Measurements from ENCODE around the gene TFCP2L1.
"Not testable (repeated sequence)": the region's sequence is repeated elsewhere in the genome, so short reads cannot be mapped to it uniquely, and the experiment has no call there.

TFCP2L1 gene

DNA sequence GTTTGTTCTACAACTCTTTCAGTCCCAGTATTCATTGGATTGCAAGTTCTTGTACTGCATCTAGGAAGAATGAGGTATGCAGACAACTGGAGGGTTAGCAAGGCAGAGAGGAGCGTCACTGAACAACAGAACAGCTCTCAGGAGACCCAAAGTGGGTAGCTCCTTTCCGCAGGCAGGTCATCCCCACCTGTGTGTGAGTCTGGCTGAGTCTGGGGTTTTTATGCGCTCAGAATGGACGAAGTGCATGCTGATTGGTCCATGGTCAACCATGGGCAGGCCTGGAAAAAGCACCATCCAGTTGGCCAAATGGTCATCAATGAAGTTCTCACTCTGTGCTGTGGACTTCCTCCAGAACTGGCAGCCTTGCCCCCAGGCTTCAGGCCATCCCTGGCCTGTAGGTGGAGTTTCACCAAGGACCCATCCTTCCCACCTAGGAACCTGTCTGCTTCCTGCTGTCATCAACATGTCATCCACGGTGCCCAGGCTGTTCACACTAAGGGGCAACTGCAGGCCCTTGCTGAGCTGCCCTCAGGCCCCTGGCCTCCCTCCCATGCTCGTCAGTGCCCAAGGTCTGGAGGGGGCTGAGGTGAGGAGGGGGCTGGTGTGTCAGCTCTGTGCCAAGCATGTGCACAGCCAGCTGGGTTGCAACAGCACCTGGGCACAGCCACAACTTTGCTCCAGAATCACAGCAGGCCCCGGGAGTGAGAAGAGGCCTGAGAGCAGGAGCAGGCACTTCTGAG lies 11.1 kb upstream of the TFCP2L1 start:
- no peak for DNase-seq

DNA sequence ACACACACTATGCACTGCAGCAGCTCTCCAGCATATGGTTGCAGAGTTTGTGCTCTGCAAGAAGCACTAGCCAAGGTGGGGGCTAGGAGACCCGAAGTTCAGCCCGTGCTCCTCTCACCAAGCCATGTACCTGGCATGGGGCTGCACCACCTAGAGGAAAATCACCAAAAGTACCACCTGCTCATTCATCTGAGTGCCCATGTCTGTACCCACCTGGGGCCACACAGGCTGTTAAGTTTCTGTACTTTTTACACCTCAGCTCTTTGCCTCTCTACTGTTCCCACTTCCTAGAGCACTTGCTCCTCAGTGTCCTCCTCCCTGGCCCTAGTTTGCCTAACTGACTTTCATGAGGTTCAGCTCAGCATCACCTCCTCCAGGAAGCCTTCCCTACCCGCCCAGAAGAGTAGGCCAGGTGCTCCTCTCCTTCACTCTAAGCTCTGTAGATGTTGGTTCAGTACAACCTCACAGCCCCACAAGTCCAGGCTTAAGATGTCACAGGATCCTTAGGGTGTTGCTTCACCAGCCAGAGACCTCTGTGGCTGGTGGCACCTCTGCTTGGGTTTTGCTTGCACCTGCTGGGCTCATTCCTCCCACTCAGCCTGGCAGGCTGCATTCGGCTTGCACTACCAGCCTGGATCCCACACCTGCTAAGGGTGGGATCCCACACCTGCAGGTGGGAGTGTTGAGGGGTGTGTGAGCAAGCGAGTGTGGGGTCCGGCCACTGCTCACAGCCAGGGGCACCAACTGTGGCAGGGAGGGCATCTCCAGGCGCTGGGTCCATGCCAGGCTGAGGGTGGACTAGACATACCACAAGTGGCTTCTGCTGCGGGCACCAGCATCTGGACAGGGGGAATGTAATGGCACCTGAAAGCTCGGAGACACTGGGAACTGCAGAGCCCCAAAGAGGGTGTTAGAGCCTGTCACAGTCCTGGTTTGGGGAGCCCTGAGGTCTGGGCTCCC lies 10.2 kb upstream of the TFCP2L1 start:
- no peak for DNase-seq

DNA sequence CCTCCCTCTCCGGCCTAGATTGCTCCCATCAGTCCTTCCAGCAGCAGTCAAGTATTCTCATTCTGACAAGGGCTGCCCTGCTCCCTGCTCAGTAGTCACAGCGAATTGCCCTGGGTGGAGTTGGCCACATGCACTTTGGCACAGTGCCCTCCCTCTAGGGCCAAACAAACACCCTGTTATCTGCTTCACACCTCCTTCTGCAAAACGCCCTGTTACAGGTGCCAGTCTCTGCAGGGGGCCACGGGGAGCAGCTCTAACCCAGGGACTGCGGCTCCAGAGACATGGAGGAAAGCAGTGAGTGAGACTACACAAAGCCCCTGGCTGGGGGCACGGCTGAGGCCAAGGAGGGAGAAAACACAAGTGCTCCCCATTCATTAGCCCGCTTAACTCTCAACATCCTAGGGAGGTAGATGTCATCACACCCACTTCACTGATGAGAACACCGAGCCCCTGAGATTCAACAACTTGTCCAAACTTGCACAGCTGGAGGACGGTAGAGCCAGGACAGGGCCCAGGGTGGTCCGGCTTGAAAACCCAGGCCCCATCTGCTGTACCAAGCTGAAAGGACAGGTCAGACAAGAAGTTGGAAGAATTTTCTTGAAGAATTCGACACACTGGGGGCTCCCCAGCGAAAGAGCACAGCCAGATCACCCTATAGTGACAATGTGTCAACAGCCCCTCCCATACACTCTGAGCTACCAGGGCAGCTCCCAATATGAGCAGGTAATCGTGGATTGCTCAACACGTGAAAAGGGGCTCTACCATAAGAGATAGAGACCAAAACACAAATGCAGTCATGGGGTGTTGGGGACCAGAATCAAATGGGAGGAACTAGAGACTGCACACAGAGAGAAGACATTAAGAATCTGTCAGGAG lies 8.7 kb upstream of the TFCP2L1 start:
- DNase-seq, result no peak

DNA sequence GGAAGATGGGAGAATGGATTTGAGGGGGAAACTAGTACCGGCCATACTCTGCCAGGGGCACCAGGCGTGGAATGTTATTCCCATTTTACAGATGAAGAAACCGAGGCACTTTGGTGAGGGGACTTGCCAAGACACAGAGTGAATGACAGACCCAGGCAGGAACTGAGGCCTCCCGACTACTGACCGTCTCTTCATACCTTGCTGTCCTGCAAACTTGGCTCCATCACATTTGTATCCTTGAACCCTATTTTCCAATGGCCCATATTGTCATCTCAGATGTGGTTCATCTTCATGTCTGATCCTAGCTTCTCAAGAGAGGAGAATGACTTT lies 6.2 kb upstream of the TFCP2L1 start:
- DNase-seq, result no peak

DNA sequence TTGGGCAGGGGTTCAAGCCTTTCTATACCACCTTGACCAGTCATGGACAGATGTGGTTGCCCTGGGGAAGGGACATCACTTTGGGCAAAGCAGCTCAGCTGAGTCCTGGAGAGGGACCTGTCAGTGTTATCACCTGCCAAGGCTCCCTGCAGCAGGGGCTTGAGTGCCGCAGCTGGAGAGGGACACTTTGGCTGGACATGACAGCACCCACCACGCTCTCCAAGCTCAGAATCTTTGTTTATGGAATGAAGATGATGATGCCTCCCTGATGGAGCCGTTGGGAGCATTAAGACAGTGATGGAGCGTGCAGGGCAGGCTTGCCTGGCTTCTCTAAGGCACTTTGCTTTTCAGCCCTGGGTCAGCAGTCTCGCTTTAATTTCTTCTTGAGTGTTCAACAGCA lies 4.3 kb upstream of the TFCP2L1 start:
- DNase-seq, result no peak

DNA sequence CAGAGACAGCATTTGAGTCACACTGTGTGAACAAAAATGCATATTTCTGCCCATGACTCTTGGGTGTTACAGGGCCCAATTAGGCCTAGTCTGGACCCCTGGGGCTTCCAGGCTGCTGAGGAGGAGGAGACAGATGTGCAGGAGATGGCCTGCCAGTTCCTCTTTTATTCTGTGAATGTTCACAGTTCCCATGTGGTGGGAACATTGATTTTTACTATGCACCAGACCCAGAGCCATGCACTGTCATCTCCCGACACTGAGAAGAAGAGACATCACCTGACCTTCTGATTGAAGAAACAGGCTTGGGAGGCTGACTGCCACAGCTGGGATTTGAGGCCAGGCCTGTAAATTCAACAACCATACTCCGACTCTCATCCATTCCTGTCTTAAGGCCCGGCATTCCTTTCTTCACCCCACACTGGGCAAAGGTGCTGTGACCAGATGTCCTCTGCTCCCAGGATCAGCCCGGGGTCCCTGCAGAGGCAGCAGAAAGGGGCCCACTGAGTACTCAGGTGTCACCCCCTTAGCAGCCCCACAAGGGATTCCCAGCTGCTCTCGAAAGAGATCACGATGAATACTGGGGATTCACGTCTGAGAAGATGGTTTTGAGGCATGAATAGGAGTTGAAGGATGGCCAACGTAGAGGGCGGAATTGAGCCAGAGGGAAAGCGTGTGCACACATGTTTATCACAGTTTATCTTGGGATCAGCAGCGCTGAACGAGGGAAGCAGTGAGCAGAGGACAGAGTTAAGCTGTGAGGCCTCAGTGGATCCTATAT lies 3.6 kb upstream of the TFCP2L1 start:
- no peak for DNase-seq

DNA sequence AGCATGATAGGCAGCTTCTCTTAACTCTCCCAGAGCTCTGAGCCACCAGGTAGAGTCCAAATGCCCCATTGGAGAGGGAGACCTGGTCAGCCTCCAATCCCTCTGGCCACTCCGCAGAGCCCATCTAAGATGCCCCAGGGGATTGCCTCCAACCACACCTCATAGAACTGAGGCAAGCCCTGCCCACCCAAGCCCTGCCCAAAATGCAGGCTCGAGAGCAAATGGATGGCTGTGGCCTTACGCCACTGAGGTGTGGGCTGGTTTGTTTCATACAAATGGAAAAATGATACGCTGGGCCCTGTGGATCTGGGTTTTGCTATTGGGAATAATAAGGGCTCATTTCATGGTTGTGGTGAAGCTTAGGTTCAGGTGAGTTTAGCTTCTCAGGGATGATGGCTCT lies 3.0 kb upstream of the TFCP2L1 start:
- no peak for DNase-seq

DNA sequence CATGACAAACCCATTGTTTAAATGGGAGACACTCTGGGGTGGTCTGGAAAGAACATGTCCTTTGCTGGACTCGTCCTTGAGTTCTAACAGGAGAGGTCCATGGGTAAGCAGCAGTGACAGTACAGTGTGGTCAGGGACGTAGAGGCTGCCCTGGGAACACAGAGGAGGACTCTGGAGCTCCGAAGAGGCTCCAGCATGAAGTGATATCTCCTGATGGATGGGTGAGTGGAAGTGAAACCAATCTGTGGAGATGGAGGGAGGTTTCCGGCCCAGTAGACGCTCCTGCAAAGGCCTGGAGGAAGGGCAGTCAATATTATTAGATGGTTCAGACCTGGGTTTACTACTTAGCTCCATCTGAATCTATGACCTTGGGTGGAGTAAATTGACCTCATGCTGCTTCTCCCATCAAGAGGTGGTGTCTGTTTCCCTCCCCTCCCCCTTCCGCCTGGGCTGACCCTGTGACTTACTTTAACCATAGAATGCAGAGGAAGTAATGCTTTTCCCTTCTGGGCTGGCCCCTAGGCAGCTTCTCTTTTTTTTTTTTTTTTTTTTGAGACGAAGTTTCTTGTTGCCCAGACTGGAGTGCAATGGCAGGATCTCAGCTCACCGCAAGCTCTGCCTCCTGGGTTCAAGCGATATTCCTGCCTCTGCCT lies 2.3 kb upstream of the TFCP2L1 start:
- no peak for DNase-seq

DNA sequence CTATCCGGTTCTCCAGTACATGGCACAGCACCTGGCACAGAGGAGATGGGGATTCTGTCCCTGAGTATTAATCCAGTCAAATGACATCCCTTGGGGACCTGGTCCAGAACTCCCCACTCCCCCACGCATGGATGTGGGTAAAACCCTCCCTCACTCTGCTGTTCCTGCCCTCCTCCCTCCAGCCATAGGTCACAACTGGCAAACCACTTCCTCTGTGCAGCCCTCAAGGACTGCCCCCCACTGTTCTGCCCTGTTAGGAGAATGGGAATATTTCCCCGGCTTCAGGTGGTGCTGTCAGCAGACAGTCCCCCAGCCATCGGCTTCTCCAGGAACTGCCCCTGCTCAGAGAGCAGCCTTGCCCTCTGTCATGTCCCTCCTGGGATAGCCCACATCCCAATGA lies 1.5 kb upstream of the TFCP2L1 start:
- no peak for DNase-seq

DNA sequence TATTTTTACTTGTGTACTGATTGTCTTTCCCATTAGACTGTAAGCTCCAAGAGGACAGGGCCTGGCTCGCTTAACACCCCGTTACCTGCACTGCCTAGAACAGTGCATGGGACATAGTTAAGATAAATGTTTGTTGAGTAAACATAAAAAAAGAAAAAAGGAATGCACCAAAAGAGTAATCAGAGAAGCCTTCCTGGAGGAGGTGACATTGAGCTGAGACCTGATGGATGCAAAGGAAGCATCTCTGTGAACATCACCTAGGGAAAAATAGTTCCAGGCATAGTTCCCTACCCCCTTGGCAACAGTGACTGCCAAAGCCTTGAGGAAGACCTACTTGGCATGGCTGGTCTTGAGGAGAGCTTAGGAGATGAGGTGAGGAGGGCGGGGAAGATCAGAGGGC lies 924 bp upstream of the TFCP2L1 start:
- no peak for DNase-seq

DNA sequence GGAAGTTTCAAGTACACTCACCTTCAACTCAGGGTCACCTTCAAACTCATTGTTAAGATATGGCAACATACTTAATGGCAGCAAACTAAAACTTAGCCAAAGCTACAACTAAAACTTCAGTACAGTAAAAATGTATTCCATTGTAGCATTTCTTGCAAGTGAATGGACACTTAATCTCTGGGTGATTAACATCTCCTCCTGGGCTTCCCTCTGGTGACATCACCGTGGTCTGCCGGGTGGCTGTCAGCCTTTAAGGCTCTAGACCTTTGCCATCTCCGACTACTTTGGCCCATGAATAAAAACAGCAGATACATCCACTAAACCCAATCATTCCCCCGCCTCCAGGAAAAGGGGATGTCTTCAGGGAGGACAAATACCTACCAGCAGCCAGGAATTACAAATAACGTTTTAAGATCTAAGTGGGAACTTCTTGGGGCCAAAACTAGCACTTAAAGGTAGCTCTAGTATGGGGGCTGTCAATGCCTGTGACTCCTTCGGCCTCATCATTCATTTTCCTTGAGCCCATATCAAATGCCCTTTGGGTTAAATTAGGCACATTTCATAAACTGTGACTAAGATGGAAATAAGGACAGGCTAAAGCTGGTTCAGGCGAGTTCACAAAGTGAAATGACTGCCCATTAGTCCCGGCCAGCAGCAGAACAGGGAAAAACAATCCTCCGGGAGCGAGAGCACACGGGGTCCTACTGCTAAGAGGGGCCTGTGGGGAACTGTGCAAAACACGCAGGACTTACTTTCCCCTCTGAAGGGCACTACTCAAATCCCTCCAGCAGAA lies 1.1 kb downstream of the TFCP2L1 start:
- DNase-seq, result no peak

DNA sequence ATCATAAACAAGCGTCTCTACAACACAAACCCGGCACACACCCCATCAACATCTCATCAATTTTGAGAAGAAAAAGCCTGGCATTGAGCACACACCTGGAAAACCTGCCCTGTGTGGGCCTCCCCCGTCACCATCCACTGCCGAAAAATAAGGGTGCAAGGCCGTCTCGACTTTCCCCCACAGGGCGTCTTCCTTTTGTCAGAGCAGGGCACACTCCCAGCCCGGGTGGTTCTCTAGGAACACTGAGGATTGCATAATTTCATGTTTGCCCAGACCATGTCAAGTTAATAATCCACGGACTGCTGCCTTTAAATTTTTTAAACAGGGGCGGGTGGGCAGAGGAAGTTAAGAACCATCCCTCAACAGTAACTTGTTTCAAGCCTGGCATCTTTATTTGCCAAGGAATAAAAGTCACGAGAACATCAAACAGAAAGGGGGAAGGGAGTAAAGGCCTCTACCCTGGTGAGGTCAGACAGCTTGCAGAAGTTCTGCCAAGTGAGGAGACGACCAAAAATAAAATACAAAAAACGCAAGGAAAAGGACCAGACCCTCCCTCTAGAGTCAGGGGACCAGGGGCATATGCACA lies 2.1 kb downstream of the TFCP2L1 start:
- no peak for DNase-seq

DNA sequence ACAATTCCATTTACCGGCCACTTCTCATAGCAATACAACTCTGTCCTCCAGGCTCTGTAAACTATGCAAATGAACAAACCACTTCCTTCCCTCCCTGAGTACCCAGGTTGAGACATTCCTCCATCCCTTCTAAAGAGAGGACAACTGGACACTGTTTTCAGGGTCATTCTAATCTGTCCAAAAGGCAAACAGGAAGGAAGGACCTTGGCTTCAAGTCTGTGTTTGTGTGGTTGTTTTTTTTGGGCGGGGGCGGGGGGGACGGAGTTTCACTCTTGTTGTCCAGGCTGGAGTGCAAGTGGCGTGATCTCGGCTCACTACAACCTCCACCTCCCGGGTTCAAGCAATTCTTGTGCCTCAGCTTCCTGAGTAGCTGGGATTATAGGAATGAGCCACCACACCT lies 3.3 kb downstream of the TFCP2L1 start:
- DNase-seq, result no peak

DNA sequence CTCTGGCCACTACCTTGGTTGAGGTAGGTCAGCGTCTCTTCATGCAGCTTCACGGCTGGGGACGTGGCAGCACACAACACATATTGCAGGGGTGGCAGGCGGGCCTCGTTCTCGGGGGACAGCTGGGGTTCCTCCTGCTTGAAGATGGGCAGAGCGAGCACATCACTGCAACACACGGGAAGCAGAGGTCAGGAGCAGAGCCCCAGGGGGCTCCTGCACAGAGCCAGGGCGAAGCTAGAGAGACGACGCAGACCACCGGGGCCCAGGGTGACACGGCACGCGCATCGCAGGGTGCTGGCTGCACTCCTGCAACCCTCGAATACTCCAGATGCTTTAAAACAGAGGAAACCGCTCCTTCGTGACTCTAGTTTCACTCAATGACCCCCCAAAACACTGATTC lies 3.9 kb downstream of the TFCP2L1 start:
- no peak for DNase-seq

DNA sequence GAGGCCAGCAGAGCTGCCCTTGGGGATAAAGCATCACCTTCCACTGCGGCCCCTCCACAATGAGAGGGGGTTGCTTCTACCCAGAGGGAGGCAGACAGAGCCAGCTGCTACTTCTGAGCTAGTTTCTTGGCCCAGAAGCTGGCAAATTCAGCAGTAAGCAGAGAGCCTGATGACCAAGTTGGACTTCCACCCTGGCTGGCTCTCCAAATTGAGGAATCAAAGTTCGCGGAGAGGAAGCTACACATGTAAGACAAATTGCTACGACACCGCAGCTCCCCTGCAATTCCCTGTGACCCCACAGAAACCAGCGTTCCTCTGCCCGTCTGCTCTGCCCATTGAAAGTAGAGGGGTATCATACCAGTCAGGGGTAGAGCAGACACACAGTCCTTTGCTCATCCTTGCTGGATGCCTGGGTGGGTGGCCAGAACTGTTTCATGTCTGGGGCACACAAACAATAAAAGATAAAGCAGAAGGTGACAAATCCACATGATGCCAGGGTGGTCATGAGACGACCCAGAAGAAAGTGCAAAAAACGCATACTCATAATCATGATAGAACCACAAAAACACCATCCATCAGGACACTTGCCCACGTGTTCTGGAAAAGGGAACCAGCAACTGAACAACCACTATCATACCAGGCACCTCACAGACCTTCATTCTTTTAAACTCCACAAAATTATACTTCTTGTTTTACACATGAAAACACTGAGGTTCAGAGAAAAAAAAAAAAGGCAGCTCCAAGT lies 5.4 kb downstream of the TFCP2L1 start:
- DNase-seq, result no peak

DNA sequence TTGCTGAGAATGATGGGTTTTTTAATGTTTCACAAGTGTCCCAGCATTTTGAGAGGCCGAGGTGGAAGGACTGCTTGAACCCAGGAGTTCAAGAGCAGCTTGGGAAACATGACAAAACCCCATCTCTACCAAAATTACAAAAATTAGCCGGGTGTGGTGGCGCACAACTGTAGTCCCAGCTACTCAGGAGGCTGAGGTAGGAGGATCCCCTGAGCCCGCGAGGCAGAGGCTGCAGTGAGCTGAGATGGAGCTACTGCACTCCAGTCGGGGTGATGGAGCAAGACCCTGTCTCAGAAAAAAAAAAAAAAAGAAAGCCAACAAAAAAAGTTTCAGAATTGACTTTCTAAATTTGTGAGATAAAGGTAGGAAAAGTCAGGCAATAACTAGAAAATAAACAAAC lies 8.7 kb downstream of the TFCP2L1 start:
- no peak for DNase-seq

DNA sequence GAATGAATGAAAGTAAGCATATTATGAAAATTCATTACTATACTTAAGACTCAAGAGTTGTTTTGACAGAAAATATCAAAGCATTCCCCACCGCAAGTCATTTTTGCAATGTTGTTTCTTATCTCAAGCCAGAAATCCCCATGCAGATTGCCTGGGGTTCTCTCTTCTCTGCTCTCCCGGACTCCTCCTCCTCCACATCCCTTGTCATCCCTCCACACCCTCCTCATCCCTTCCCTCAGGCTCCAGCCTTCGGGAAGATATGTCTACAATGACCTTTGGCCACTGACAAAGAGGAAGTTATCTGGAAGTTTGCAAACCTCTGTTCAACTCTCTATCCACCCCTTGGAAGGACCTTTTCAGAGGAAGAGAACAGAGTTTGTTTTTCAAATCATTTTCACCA lies 11.9 kb downstream of the TFCP2L1 start:
- no peak for DNase-seq

DNA sequence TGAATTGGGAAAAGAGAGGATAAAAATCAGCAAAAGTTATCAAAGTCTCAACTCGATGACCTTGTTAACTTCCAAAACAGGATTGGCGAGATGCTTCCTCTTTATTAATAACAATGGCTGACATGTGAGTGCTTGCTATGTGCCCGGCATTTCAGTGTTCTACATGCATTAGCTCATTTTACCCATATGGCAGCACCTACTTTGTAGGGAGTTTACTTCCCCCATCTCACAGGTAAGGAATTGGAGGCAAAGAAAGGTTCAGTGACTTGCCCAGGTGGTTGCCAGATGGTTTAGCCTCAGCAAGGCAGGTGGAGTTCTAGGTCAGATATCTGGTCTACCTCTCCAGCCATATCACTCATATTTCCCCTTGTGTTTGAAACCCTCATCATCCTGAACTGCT lies 12.4 kb downstream of the TFCP2L1 start:
- DNase-seq, result no peak

DNA sequence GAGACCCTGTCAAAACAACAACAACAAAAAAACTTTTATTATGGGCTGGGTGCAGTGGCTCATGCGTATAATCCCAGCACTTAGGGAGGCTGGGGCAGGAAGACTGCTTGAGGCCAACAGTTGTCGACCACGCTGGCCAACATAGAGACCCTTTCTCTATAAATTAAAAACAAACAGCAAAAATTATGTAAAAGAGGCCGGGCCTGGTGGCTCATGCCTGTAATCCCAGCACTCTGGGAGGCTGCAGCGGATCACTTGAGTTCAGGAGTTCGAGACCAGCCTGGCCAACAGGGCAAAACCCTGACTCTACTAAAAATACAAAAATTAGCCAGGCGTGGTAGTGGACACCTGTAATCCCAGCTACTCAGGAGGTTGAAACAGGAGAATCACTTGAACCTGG lies 15.6 kb downstream of the TFCP2L1 start:
- not testable (repeated sequence) for DNase-seq

DNA sequence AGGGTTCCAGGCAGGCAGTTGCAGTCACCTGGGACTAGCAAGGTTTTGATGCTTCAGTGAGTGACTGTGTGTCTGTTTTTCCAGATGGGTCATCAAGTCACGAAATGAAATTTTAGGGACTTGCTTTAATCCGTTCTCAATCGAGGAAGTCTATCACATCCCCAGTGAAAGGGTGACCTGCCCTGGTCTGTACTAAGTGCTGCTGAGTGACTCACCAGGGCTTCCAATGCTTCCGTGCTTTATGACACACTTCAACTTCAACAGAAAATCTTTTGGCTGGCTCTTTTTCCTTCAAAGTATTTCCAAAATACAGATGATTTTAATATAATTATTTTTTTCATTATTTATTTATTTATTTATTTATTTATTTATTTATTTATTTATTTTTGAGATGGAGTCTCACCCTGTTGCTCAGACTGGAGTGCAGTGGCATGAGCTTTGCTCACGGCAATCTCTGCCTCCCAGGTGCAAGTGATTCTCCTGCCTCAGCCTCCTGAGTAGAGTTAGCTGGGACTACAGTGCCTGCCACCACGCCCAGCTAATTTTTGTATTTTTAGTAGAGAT lies 18.4 kb downstream of the TFCP2L1 start:
- DNase-seq, result no peak
